ENCODE measurements around the gene LEKR1. TPM values are rescaled to one million over a fixed set of nuclear protein-coding genes. Genes with fewer than 3 reads are reported as not detected.
A peak's percentile ranks its signal among the peaks of the same experiment; 100 is the strongest.

Gene LEKR1
- total and polyA plus RNA-seq, 9 of the 15 experiments (the other 6 are each of a cell fraction or from before 2014, with no cell fraction given) = 0.76 to 1.8 (median 1.2) TPM

GRCh38 chr3:157091083-157091833, 265.1 kb downstream of the LEKR1 start (continued):
- TF ChIP-seq DMBX1 (CRISPR knock-in tag; IDR thresholded peaks at IDR 0.05; ENCODE audit: borderline replicate concordance) = peak; percentile 34; the same call in 1 of the 2 replicates

- Histone ChIP-seq H3K27ac (ENCODE audit: extremely low read depth, low read depth, low read length) (no peak overlapping the region), H4K20me1 (replicated peaks; ENCODE audit: control insufficient read depth, insufficient read depth, low read length) (no peaks in the 10 kb centered on the region), H3K27me3 (ENCODE audit: control insufficient read depth in 2 of 2, insufficient read depth in 2 of 2, low read length in 2 of 2) (no peaks in the 10 kb centered on the region; a peak in 1 of 5 replicates), H3K9me1 (ENCODE audit: control insufficient read depth, insufficient read depth, low read length) (no peaks in the 10 kb centered on the region), H3K36me3 (ENCODE audit: control insufficient read depth, insufficient read depth, low read length) (no peaks in the 10 kb centered on the region), H3K79me2 (ENCODE audit: control insufficient read depth, insufficient read depth, low read length) (no peaks in the 10 kb centered on the region), H3K4me2 (ENCODE audit: insufficient read depth, low read length) (no peak overlapping the region), H2AFZ (ENCODE audit: low read depth, low read length) (peak overlapping the region; percentile 93), H3K9me3 (replicated peaks; ENCODE audit: control insufficient read depth, insufficient read depth, low read depth, low read length) (no peaks in the 10 kb centered on the region), H3K4me1 (replicated peaks in 1 of 2; ENCODE audit: control insufficient read depth in 2 of 2, insufficient read depth in 2 of 2, low read length in 2 of 2) (peaks cover 24 to 54% of the 10 kb centered on the region in 2 experiments), H3K4me3 (no peak overlapping the region), H3K9ac (ENCODE audit: insufficient read depth in 1 of 2, low read depth in 2 of 2, low read length in 2 of 2) (peak overlapping the region in 1 of 2 experiments; percentile 47; a peak in 1 of 4 replicates)
- no TSS peak for BruUV-seq (replicated peaks)
- ATAC-seq (no peak), FAIRE-seq (no peak), DNase-seq (ENCODE audit: extremely low read depth in 1 of 4, low spot score in 3 of 4) (no peak)
- 23% methylated on average over 4 of the region's 5 CpGs for WGBS (ENCODE audit: insufficient coverage, low coverage, missing lambda C conversion rate)
- ChIA-PET POLR2A (interaction anchor here (0.6 to 10.7 kb wide), 5 partner anchors 8 to 466 kb away, joined by 3 to 96 read pairs (median 4); no protein-coding TSS in a partner anchor), CTCF (ENCODE audit: low intra/inter-chr PET ratio) (no interaction called here)
- intact Hi-C loops (cut with micrococcal nuclease) (no loop called here), in situ Hi-C loops (cut with MboI) (no loop called here)
- peak; percentile 27 for TF ChIP-seq CXXC5 (CRISPR knock-in tag; IDR thresholded peaks at IDR 0.05)
- 0 out of 2 replicates have a peak, but pooled peaks have one; percentile 10 for TF ChIP-seq KLF6 (CRISPR knock-in tag; IDR thresholded peaks at IDR 0.05; ENCODE audit: borderline replicate concordance)
- no peak for TF ChIP-seq ZNF134 (CRISPR knock-in tag; conservative IDR thresholded peaks at IDR 0.05)
- 0 out of 2 replicates have a peak, but pooled peaks have one; percentile 12 for TF ChIP-seq ZBTB7A (IDR thresholded peaks at IDR 0.05; ENCODE audit: borderline replicate concordance, control insufficient read depth, low read depth, low read length)
- no peak for TF ChIP-seq TCF7 (IDR thresholded peaks at IDR 0.05; ENCODE audit: borderline replicate concordance)
- TF ChIP-seq ZNF12 (CRISPR knock-in tag; IDR thresholded peaks at IDR 0.05) = 0 out of 2 replicates have a peak, but pooled peaks have one; percentile 38
- no peak for TF ChIP-seq MAX (CRISPR knock-in tag; IDR thresholded peaks at IDR 0.05)
- TF ChIP-seq TCF15 (CRISPR knock-in tag; IDR thresholded peaks at IDR 0.05) = no peak
- no peak for TF ChIP-seq CAMTA2 (CRISPR knock-in tag; conservative IDR thresholded peaks at IDR 0.05)
- 0 out of 2 replicates have a peak, but pooled peaks have one; percentile 48 for TF ChIP-seq SMAD4 (CRISPR knock-in tag; conservative IDR thresholded peaks at IDR 0.05)
- no peak for TF ChIP-seq ILF3 (IDR thresholded peaks at IDR 0.05; ENCODE audit: borderline replicate concordance)
- TF ChIP-seq CBFB (CRISPR knock-in tag; IDR thresholded peaks at IDR 0.05) = no peak
- TF ChIP-seq IRF9 (tag; IDR thresholded peaks at IDR 0.05) = no peak
- TF ChIP-seq CTCFL (IDR thresholded peaks at IDR 0.05; ENCODE audit: borderline replicate concordance, insufficient read depth, low read depth, low read length, poor library complexity, severe bottlenecking) = no peak
Observed at GRCh38 chr3:157092230-157092629, 266.1 kb downstream of the LEKR1 start.

All from K562 (cell line).